NCI-H446 treated with DMSO at 0.1 percent for 48 hours (cell line): Measurements from ENCODE around the gene CROCC.
A peak's percentile ranks its signal among the peaks of the same experiment; 100 is the strongest.

Experiments
- DNase-seq: peaks from one replicate; lab custom pipeline; 2025; lab: John Stamatoyannopoulos, UW

Gene CROCC

DNA sequence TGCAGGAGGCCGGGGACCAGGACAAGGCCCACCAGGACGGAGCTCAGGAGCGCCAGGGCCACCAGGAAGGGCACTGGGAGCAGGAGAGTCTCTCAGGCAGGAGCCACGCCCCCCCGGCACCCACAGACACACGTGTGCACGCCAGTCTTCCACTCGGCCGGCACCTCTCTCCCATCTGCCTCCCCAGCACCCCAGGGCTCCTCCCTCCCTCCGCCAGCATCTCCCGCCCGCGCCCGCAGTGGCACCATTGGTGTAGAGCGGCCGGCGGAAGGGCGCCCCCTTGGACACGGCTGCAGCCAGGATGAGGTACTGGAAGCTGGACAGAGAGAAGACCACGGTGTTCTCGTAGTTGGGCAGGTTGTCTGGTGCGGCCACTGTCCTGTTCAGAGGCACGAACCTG lies 64.8 kb downstream of the CROCC start:
- DNase-seq = no peak

DNA sequence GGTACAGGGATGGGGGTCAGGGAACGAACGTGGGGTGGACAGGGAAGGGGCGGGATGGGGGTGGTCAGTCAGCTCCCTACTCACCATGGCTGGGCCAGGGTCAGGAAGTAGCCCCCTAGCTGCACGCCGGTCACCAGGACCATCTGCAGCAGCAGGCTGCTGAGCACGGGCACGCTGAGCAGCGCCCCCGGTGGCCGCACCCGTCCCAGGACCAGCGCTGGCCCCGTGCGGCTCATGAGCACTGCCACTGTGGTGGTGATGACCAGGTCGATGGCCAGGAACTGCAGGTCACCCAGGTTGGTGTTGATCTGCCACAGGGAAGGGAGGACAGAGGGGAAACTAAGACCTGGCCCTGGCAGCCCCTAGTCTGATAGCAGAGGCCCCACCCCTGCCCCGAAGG lies 65.2 kb downstream of the CROCC start:
- DNase-seq = no peak

DNA sequence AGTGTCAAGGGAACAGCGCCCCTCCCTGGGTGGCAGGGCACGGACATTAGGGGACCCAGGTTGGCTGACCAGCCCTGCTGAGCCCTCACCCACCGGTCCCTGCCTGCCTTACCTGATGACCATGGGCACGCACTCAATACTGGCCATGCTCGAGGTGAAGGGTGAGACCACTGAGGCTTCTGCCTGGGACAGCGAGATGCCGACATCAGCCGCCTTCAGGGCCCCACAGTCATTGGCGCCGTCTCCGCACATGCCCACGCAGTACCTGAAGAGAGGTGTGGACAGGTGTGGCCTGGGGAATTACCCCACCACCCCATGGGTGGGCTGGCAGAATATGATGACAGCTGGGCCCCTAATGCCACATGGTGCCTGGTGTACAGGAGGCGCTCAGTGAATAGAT lies 66.5 kb downstream of the CROCC start:
- DNase-seq = no peak

DNA sequence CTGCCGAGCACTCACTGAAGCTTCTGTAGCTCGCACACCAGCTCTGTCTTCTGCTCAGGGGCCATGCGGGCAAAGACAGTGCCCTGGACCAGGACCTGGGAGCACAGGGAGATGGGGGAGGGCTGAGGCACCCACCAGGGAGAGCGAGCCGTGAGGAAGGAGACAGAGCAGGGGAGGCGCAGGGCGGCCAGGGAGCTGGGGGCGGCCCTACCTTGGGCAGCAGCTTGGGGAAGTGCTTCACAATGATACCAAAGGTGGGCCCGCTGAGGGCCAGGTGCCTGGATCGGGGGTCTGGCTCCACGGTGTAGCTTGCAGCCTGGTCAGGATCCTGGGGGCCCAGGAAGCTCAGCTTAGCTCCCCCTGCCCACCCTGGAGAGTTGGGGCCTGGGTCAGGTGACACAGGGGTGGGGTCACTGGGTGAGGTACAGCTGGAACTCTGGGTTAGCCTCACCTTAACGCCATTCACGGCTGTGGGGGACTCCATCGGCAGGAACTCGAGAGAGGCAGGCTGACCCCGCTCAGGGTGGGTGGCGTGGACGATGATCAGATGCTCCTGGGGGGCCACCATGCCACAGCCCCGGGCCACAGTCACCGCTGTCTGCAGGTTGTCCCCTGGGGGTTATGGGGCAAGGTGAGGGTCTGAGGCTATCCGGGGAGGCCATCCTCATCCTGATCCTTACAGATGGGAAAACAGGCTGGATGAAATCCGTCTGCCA lies 68.1 kb downstream of the CROCC start:
- DNase-seq = no peak

DNA sequence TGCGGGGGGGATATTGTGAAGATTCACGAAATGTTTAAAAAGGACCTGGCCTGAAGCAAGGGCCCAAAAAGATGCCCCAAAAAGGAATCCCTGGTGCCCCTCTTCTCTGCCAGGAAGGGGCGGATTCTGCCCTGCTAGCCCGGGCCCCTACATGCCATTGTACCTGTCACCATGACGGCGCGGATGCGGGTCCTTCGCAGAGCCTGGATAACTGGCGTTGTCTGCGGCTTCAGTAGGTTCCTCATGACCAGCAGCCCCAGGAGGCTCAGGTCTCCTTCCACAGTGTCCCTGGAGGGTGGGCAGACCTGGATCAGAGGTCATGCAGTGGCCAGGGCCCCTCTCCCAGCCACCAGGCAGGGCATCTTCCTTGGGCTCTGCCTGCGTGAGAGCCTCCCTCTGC lies 69.8 kb downstream of the CROCC start:
- DNase-seq = no peak

DNA sequence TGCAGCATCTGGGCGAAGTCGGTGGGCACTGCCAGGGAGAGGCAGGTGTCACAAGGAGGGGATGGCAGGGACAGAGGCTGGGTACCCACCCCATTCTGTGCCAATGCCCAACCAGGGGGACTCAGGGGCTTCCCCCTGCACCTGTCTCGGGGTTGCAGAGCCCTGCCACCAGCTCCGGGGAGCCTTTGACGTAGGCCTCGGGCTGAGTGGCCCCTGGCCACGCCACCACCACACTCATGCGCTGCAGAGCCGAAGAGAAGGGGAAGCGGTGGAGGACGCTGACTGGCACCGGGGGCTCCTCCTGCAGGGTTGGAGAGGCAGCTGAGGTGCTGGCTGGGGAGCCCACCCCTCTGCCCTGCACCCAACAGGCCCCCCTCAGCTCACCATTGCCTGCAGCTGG lies 70.4 kb downstream of the CROCC start:
- no peak for DNase-seq

DNA sequence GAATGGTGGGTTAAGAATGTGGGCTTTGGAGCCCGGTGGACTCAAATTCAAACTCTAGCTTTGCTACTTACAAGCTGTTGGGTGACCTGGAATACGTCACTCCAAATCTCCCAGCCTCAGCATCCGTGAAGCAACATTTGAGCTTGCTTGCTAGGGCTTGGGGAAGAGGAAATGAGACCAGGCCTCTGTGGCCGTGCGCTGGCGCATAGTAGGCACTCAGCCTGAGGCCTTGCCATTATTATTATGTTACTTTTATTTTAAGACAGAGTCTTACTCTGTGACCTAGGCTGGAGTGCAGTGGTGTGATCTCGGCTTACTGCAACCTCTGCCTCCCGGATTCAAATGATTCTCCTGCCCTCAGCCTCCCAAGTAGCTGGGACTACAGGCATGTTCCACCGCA lies 70.9 kb downstream of the CROCC start:
- DNase-seq = no peak

DNA sequence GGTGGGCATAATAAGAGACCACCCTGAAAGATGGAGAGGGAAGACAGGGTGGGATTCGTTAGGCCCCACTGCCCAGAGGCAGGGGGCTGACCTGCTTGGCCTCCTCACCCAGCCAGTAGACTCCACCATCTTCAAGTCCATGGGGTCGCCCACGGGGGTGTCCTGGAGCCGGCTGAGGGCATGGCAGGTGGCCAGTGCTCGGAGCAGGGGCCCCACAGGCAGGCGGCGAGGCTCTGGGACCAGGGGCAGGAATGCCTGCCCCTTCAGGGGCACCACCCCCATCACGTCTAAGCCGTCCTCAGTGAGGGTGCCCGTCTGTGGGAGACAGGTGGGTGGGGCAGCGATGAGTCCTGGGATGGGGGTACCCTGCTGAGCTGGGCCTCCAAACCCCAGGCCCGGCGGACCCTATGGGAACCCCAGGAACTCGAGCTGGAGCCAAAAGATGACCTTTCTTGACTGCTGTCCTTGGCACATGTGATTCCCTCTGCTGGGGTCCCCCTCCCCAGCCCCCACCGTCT lies 71.8 kb downstream of the CROCC start:
- no peak for DNase-seq

DNA sequence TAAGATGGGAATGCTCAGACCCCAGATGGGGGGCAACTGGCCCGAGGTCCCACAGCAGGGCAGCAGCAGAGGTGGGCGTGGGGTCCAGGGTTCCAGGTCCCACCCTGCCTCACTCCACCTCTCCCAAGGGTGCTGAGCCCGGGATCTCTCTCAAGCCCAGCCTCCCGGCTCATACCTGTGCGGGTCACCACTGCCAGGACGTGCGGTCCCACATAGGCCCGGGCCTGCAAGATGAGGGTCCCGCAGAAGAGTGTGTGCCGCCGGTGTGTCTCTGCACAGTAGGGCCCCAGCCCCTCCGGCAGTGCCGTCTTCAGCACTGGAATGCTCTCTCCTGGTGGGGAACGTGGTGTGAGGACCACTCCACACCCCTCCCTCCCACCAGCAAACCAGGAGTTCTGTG lies 75.1 kb downstream of the CROCC start:
- no peak for DNase-seq

DNA sequence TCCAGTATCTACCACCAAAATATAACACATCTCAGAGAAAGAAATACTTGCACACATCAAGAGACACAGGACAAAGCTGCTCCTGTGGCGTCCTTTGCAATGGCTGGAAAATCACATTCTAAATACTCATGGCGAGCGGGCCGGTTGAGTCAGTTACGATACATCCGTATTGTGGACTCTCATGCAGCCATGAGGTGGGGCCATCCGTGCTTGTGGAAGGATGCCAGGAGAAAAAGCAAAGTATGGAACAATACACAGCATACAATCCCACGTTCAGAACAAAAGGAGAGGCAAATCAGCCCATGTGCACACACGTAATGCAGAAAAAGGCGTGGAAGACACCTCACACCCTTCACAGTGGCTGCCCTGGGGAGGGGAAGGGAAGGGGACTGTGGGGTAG lies 76.9 kb downstream of the CROCC start:
- DNase-seq = no peak

DNA sequence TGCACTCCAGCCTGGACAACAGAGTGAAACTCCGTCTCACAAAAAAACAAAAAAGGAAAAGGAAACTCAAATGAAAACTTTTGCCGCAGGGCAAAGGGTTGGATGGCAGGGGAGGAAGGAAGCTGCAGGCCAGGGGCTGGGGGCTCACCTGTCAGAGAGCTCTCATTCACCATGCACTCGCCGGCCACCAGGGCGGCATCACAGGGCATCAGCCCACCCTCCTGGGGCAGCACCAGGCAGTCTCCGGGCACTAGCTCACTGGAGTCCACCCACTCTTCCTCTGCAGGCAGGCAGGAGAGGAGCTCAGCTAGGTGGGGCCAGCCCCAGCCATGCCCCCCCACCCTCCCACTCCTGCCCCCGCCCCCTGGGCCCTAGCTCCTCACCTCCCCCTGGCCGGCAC lies 78.1 kb downstream of the CROCC start:
- no peak for DNase-seq

DNA sequence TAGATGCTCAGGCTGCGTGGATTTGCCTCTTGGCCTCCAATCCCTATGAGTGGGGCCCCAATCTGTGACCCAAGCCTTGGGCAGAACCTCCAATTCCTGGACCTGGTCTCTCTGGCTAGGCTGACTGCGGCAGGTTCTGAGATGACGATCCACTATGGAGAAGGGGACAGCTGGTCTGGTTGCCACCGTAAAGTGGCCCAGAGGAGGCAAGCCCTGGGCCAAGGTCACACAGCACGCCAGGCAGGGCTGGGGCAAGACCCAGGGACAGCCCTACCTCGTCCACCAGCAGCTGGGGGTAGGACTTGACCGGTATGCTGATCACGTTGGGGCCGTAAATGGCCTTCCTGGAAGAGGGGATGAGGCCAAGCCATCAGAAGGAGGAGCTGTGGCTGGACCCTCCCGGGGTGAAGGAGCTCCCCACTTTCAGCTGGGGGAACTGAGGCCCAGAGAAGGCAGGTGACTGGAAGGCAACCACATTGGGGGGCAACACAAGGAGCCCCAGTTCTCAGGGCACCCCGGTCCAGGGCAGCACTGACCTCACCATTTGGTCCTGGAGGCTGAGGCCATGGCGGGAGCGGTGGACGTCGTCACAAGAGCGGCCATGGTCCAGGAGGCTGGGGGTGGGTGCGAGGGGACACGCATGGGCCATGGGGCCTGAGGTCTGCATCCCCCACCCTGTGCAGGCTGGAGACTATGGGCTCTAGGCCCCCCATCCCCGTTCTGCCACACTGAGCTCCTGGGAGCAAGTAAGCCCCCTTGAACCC lies 80.2 kb downstream of the CROCC start:
- DNase-seq = no peak

DNA sequence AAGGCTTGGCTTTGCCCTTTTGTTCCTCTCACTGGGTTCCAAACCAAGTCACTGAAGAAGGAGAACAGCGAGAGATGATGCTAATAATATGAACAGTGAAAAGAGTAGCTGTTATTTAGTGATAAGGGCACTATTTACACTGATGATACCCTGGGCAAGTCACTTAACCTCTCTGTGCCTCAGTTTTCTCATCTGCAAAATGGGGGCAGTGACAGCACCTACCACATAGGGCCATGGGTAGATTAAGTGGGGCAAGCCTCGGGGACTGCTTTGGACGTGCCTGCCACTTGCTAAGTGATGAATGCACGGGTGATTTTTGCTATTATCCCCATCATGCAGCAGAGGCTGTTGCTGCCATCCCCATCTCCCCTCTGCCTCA lies 80.8 kb downstream of the CROCC start:
- no peak for DNase-seq

DNA sequence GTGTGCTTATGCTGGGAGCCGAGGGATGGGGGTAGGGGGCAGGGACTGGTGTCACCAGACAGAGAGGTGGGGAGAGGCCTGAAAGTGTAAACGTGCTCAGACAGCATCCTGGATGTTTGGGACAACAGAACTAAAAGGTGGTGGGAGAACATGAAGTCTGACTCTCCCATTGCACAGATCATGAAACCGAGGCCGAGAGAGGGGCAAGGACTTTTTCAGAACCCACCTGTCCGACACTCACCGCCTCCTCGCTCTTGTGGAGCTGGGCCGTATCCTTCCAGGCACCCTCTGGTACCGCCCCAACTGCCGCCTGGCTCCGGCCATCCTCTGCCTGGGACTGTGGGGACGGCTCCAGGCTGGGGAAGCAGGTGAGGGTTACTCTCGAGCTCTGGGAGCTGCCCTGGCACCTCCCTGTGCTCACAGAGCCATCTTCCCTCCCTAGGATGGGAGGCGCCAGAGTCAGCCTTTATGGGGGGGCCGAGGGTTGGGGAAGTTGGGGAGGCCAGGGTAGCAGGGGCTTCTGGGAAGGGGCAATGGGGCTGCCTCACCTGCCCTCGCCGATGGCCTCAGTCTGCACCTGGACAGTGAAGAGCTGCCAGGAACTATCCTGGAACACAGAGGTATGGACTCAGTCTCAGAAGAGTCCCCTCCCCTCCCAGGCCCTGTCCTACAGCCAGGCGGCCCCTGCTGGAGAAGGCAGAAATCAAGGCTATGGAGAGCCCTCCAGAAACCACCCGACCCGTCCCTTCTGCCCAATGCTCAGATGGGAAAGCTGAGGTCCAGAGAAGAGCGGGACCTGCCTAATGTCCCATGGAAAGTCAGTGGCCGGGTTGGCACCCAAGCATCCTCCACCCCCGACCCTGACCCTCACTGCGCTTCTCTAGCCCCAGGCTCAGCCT lies 83.0 kb downstream of the CROCC start:
- DNase-seq = no peak

DNA sequence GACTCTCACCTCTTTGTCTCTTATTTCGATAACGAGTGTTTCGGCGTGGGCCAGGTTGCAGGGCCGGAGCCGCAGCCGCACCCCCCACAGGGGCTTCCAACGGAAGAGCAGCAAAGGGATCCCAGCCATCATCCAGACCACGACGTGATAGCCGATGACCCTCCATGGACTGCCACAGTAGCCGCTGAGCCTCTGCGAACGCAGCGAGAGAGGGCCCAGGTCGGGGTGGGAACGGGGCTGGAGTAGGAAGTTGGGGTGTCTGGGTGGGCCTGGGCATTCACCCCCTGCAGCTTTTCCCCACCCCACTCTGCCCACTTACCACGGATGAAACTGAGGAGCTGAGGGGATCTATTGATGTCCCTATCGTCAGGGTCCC lies 83.6 kb downstream of the CROCC start:
- no peak for DNase-seq

DNA sequence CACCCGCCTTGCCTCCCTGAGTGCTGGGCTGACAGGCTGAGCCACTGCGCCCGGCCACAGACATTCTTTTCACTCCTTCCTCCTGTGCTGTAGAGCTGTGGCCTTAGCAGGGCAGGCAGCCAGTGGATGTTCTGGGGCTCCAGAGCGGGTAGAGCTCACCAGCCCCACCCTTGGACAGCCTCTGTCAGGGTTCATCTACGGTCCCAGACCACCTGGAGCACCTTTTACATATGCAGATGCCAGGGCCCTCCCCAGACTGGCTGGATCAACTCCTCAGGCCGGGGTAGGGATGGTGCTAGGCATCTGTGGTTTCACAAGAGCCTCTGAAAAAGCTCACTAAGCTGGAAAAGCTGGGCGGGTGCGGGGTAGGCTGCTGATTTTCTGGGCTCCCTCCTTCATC lies 85.4 kb downstream of the CROCC start:
- no peak for DNase-seq

DNA sequence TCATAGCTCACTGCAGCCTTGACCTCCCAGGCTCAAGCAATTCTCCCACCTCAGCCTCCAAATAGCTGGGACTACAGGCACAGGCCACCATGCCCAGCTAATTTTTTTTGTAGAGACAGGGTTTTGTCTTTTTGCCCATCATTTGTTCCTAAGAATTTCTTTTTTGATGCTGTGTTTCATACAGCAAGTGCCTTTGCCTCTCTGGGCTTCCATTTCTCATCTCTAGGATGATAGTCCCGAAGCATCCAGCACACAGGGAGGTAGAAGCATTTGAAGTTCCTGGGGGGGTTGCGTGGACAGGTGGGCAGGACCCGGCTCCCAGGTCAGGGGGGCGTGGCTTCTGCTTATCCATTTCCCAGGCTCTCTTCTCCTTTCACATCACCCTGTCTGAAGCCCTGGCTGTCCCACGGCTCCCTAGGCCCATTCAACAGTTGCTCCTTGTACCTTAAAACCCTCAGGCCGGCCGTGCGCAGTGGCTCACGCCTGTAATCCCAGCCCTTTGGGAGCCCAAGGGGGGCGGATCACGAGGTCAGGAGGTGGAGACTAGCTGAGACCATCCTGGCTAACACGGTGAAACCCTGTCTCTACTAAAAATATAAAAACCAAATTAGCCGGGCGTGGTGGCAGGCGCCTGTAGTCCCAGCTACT lies 86.6 kb downstream of the CROCC start:
- DNase-seq = no peak

DNA sequence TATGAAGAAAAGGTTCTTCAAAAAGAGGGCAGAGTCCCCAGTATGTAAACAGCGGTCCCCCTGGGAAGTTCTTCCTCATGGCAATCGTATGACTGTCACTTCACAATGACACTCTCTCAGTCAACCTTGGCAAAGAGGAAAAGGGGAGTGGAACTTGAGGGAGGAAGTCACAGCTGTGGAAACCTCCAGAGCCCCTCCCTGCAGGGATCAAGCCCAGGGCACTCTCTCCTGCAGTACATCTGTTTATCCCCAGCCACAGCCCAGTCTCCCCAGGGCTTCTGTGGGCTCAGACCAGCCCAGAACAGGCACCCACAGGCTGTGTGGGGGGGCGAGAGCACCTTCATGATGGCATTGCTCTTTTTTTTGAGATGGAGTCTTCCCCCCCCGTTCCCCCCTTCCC lies 88.0 kb downstream of the CROCC start:
- DNase-seq = no peak

DNA sequence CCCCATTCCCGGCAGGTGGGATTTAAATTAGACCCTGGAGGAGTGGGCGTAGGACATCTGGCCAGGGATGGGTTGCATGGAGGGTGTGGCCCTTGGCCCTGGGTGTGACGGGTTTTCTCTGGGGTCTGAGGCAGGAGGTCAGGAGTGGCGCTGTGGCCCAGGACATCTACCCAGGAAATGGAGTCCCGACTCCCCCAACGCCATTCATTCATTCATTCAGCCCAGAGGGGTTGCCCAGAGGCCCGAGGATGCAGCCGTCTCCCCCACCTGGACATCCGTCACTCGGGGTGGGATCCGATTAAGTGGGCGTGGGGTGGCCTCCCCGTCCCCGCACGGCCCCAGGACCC lies 89.3 kb downstream of the CROCC start:
- no peak for DNase-seq

DNA sequence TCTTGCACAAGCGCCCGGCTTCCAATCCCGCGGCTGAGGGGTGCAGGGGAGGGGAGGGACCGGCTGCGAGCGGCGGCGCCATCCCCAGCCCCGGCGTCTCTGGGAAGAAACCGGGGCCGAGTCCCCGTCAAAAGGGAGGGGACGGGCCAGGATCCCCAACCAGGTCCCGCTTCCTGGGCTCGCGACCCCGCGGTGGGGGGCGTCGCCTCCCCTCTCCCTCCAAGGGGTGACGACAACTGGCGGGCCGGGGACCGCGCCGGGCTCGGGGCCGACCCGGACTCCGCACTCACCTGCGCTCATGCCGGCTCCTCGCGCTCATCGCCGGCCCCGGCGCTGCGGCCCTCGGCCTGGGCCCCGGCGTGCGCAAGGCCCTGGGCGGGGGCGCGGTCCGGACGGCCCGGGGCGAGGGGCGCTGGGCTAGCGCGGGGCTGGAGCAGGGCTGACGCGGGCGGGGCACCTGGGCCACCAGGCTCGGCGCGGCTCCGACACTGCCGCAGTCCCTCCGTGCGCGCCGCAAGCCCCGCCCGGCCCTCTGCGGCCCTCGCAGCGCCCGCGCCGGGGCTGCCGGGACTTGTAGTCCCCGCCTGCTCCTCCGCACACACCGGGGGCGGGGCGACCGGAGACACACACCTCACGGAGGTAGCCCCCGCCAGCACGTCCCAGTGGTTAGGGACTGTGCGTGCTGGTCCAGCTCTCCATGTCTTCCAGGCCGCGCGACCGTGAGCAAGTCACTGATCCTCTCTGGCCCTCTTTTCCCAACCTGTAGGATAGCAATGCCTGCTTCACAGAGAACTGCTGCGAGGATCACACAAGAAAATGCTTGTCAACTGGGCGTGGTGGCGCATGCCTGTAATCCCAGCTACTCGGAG lies 89.9 kb downstream of the CROCC start, which contains the start of gene ATP13A2:
ATP13A2 (minus strand) TSS at position 490 of the 869 bp plus-strand sequence; CDS start at position 300, 190 bp downstream.
- DNase-seq = peak; percentile 32
